CD4-positive, alpha-beta T cell treated with Interleukin-15 for 4 hours (primary cell): ENCODE data around the gene ATAD3A.

Experiments used
- DNase-seq: peaks from one replicate; pipeline ENCODE4 v3.0.0-alpha.2; 2020; ENCODE audit warnings: low spot score

Gene ATAD3A

DNA sequence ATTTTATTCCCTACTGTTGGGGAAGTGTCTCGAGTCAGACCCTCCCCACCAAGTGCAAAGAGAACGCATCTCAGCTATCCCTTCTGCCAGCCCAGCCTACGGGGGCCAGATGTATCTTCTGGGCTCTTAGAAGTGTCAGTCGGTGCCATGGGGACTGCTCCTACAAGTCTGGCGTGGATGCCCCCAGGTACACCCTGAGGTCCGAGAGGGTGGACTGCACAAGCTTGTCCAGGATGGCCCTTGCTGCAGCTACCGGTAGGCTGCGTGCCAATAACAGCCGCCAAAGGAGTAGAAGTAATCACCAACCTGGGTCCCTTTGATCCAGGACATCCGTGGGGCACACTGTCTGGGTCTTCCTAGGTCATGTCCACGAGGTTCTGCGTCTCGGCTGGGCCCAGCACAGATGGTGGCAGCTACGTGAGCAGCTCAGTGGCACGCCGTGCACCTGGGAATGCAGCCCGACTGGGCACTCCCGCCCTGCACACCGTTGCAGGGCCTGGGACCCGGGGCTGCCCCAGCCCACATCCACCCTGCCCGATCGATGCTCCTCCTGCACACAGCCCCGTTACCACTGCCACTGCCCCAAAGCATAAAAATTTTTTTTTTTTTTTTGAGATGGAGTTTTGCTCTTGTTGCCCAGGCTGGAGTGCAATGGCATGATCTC lies 71.5 kb downstream of the ATAD3A start:
- no peak for DNase-seq
